PC-3 (cell line): ENCODE measurements around the gene HARS1. TPM values are rescaled to one million over a fixed set of nuclear protein-coding genes. Genes with fewer than 3 reads are reported as not detected.

ENCODE experiments used
- ATAC-seq: fragments of 200-7000 bp; cut with Tn5 transposase; 2 replicates; pipeline ENCODE4 v1.9.1; 2020; ENCODE audit warnings: mild to moderate bottlenecking, moderate library complexity
- BruUV-seq: library from RNA; stranded (reverse); fragments of 400-500 nt; replicated peaks from 2 replicates; lab custom pipeline; 2021; lab: Mats Ljungman, UMichigan
- CTCF ChIA-PET: fragments of 300-600 bp; sonication (Branson Sonifier 250); formaldehyde crosslinking; loops from one replicate; lab custom pipeline; 2022; ENCODE audit warnings: antibody characterized with exemption; lab: Charles Lee
- POLR2A ChIA-PET: fragments of 300-600 bp; sonication (Branson Sonifier 250); formaldehyde crosslinking; loops from one replicate; lab custom pipeline; 2022; ENCODE audit warnings: antibody characterized with exemption; ENCODE audit not compliant: unreplicated experiment; lab: Charles Lee
- DNase-seq: peaks from one replicate; pipeline ENCODE4 v3.0.0-alpha.2; 2015
- H2AFZ ChIP-seq: fragments of 300-600 bp; sonication (generic); 2 replicates; pipeline ENCODE4 v1.6.0; 2016; ENCODE audit warnings: antibody characterized with exemption, low read length
- H3F3A ChIP-seq: fragments of 300-600 bp; sonication (generic); one replicate; pipeline ENCODE4 v1.6.0; 2017; ENCODE audit warnings: antibody characterized with exemption, low read length, control low read depth, mild to moderate bottlenecking; ENCODE audit not compliant: unreplicated experiment
- H3K27ac ChIP-seq: fragments of 300-600 bp; sonication (generic); 2 replicates; pipeline ENCODE4 v1.5.1; 2016; ENCODE audit warnings: mild to moderate bottlenecking, low read length
- H3K27me3 ChIP-seq: fragments of 300-600 bp; sonication (generic); 2 replicates; pipeline ENCODE4 v1.6.1; 2016; ENCODE audit warnings: low read length, mixed read lengths
- H3K36me3 ChIP-seq: fragments of 300-600 bp; sonication (generic); 2 replicates; pipeline ENCODE4 v1.6.1; 2016; ENCODE audit warnings: low read depth, mixed run types, low read length, mixed read lengths
- H3K4me1 ChIP-seq: fragments of 300-600 bp; sonication (generic); 2 replicates; pipeline ENCODE4 v1.5.1; 2016; ENCODE audit warnings: low read length; ENCODE audit not compliant: insufficient read depth
- H3K4me2 ChIP-seq: fragments of 300-600 bp; sonication (generic); 2 replicates; pipeline ENCODE4 v1.6.0; 2016; ENCODE audit warnings: low read length
- H3K4me3 ChIP-seq: fragments of 300-600 bp; sonication (generic); 2 replicates; pipeline ENCODE4 v1.5.1; 2016; ENCODE audit warnings: mild to moderate bottlenecking, low read length, mixed read lengths
- H3K79me2 ChIP-seq: fragments of 300-600 bp; sonication (generic); 2 replicates; pipeline ENCODE4 v1.6.1; 2017; ENCODE audit warnings: low read length, mixed read lengths
- H3K9ac ChIP-seq: fragments of 300-600 bp; sonication (generic); 2 replicates; pipeline ENCODE4 v1.6.0; 2016; ENCODE audit warnings: mild to moderate bottlenecking, low read length
- H3K9me2 ChIP-seq: fragments of 300-600 bp; sonication (generic); replicated peaks from 2 replicates; pipeline ENCODE4 v1.6.1; 2016; ENCODE audit warnings: mixed run types, low read length, mixed read lengths
- H3K9me3 ChIP-seq: fragments of 300-600 bp; sonication (generic); 2 replicates; pipeline ENCODE4 v1.6.1; 2016; ENCODE audit warnings: low read length, mixed read lengths
- H4K20me1 ChIP-seq: fragments of 300-600 bp; sonication (generic); 2 replicates; pipeline ENCODE4 v1.6.1; 2016; ENCODE audit warnings: low read length, mixed read lengths
- EZH2 ChIP-seq: fragments of 300-600 bp; sonication (generic); IDR thresholded peaks from one replicate; pipeline ENCODE4 v1.6.1; 2017; ENCODE audit warnings: antibody characterized with exemption, mild to moderate bottlenecking, low read length; ENCODE audit not compliant: unreplicated experiment
- EZH2phosphoT487 ChIP-seq: fragments of 300-600 bp; sonication (generic); IDR thresholded peaks from 2 replicates; pipeline ENCODE4 v1.6.1; 2018; ENCODE audit warnings: mild to moderate bottlenecking, antibody characterized with exemption, low read length, borderline replicate concordance
- intact Hi-C: fragments of 100-400 bp; cut with micrococcal nuclease; formaldehyde crosslinking; loops from 2 replicates; pipeline ENCODE4 v1.9.0; 2023
- total RNA-seq: library from RNA; depleted of rRNA; stranded (reverse); fragments of >200 nt; gene quantifications from 2 replicates; pipeline ENCODE4 v1.2.3, GENCODE V29; 2014
- TF ChIP-seq, protein P1 (sequence below): fragments of 300-600 bp; sonication (generic); conservative IDR thresholded peaks from 2 replicates; pipeline ENCODE4 v1.5.1; 2017; ENCODE audit warnings: antibody characterized with exemption, low read depth, mild to moderate bottlenecking, low read length

Gene HARS1
- total RNA-seq, 1 experiment from 2014 or later = 87.1 TPM

DNA sequence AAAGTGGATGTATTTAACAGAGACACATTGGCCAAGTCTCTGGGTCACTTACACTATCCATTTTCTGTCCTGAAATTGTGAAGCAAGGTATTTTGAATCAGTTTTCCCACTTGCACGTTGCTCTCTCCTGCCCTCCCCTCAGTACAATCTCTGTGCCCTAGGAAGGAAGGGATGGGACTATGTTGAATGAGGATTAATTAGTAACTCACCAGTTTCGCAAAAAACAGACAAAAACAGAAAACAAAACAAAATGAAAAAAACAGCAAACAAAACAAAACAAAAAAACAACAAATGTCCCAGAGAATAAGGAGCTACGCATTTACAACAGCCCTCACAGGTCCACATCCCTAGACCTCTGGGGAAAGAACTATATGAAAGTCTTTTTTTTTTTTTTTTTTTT is 57.1 kb downstream of the HARS1 start:
- H3K27ac ChIP-seq = no peak overlapping the region
- DNase-seq (no peak), ATAC-seq (no peak)
- intact Hi-C loops = no loop called here
- TF ChIP-seq EZH2 = no peak
- TF ChIP-seq EZH2phosphoT487 = no peak
- TF ChIP-seq, protein P1, sequence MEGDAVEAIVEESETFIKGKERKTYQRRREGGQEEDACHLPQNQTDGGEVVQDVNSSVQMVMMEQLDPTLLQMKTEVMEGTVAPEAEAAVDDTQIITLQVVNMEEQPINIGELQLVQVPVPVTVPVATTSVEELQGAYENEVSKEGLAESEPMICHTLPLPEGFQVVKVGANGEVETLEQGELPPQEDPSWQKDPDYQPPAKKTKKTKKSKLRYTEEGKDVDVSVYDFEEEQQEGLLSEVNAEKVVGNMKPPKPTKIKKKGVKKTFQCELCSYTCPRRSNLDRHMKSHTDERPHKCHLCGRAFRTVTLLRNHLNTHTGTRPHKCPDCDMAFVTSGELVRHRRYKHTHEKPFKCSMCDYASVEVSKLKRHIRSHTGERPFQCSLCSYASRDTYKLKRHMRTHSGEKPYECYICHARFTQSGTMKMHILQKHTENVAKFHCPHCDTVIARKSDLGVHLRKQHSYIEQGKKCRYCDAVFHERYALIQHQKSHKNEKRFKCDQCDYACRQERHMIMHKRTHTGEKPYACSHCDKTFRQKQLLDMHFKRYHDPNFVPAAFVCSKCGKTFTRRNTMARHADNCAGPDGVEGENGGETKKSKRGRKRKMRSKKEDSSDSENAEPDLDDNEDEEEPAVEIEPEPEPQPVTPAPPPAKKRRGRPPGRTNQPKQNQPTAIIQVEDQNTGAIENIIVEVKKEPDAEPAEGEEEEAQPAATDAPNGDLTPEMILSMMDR = no peak
- no peaks in the 10 kb centered on the region for H3K27me3 ChIP-seq
- no peaks in the 10 kb centered on the region for H4K20me1 ChIP-seq
- H3K4me1 ChIP-seq = 0 out of 2 replicates have a peak, but pooled peaks cover 4% of the 10 kb centered on the region
- H3K4me3 ChIP-seq = no peak overlapping the region
- no peaks in the 10 kb centered on the region for H3K9me2 ChIP-seq
- no peaks in the 10 kb centered on the region for H3F3A ChIP-seq
- POLR2A ChIA-PET = no interaction called here
- no peak overlapping the region for H2AFZ ChIP-seq
- BruUV-seq = no TSS peak
- no peaks in the 10 kb centered on the region for H3K36me3 ChIP-seq
- CTCF ChIA-PET = interaction anchor here (0.7 kb wide), 1 partner anchor 87 kb away, joined by 4 read pairs; no protein-coding TSS in a partner anchor
- no peak overlapping the region for H3K4me2 ChIP-seq
- no peaks in the 10 kb centered on the region for H3K9me3 ChIP-seq
- no peaks in the 10 kb centered on the region for H3K79me2 ChIP-seq
- H3K9ac ChIP-seq = no peak overlapping the region

DNA sequence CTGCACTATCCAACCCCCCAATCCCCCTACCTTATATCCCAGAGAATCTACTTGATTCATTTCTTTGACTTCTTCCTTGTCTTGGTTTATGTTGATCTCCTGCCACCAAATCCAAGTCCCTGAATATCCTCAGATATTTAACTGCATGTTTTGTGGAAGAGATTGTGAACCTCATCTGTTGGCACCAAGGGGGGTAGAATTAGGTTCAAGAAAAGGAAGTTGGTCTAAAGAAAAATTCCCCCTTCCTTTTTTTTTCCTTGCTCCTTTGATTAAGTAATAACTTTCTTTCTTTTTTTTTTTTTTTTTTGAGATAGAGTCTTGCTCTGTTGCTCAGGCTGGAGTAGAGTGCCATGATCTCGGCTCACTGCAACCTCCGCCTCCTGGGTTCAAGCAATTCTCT is 57.7 kb downstream of the HARS1 start:
- Histone ChIP-seq H3K4me1 (no peaks in the 10 kb centered on the region), H3K9me3 (no peaks in the 10 kb centered on the region), H2AFZ (no peak overlapping the region), H4K20me1 (no peaks in the 10 kb centered on the region), H3K27me3 (no peaks in the 10 kb centered on the region), H3K9ac (no peak overlapping the region), H3F3A (no peaks in the 10 kb centered on the region), H3K4me2 (peak overlapping the region; percentile 69; the same call in 1 of the 2 replicates), H3K36me3 (no peaks in the 10 kb centered on the region; the same call in 1 of the 2 replicates), H3K9me2 (no peaks in the 10 kb centered on the region), H3K79me2 (no peaks in the 10 kb centered on the region), H3K27ac (no peak overlapping the region), H3K4me3 (no peak overlapping the region)
- no peak for TF ChIP-seq EZH2phosphoT487
- TF ChIP-seq EZH2 = no peak
- TF ChIP-seq, protein P1 = no peak
- POLR2A ChIA-PET = no interaction called here
- no TSS peak for BruUV-seq
- DNase-seq = no peak
- intact Hi-C loops = no loop called here
- no peak for ATAC-seq
- CTCF ChIA-PET = no interaction called here

DNA sequence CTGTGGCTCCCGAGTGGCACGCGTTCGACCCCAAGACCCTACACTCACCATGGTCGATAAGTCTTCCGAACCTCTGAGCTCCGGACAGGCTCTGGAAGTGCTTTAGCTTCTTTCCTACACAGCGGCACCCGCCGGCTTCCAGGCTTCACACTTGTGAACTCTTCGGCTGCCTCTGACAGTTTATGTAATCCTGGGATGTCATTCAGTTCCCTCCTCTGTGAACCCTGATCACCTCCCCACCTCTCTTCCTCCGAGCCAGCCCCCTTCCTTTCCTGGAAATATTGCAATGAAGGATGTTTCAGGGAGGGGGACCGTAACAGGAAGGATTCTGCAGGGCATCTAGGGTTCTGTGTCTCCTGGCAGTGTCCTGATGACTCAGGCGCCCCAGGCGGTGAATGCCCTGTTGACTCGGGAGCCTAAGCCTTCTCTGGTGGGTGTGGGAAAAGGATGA is 58.1 kb downstream of the HARS1 start, which contains the start of gene CD14:
Gene CD14, minus strand, starts transcription at position 155 of the 451 bp plus-strand sequence. Its CDS starts 104 bp downstream, at position 51.
- H3K9me3 ChIP-seq = peaks cover 3% of the 10 kb centered on the region; the same call in 1 of the 2 replicates
- peak within 1 kb of the TSS; percentile 69 for H3K4me2 ChIP-seq
- intact Hi-C loops = no loop called here
- H3K27ac ChIP-seq = no peak within 1 kb of the TSS
- H3F3A ChIP-seq = no peaks in the 10 kb centered on the region
- H4K20me1 ChIP-seq = no peaks in the 10 kb centered on the region
- peak; percentile 70 for ATAC-seq
- POLR2A ChIA-PET = no interaction called here
- DNase-seq = peak; percentile 43
- H3K4me1 ChIP-seq = no peaks in the 10 kb centered on the region
- H3K36me3 ChIP-seq = no peaks in the 10 kb centered on the region; the same call in 1 of the 2 replicates
- no peaks in the 10 kb centered on the region for H3K9me2 ChIP-seq
- no peak within 1 kb of the TSS for H3K9ac ChIP-seq
- peak within 1 kb of the TSS; percentile 48 for H2AFZ ChIP-seq
- no peak for TF ChIP-seq EZH2phosphoT487
- TF ChIP-seq, protein P1 = no peak
- TF ChIP-seq EZH2 = no peak
- H3K79me2 ChIP-seq = no peaks in the 10 kb centered on the region
- no peaks in the 10 kb centered on the region for H3K27me3 ChIP-seq
- CTCF ChIA-PET = no interaction called here
- peak within 1 kb of the TSS; percentile 45; the same call in 1 of the 2 replicates for H3K4me3 ChIP-seq
- no TSS peak for BruUV-seq
